Nephron progenitor cell (in vitro differentiated cells): Measurements from ENCODE around the gene ADSS2.

Experiments
- DNase-seq: peaks from one replicate; pipeline ENCODE4 v3.0.0; 2021
- H3K27ac Mint-ChIP-seq: 2 replicates; pipeline ENCODE4 v1.8.0; 2021; ENCODE audit warnings: mild to moderate bottlenecking, moderate library complexity, mixed read lengths
- H3K27me3 Mint-ChIP-seq: 2 replicates; pipeline ENCODE4 v1.8.0; 2021; ENCODE audit warnings: mild to moderate bottlenecking, low read depth, mixed read lengths; ENCODE audit not compliant: poor library complexity
- H3K36me3 Mint-ChIP-seq: 2 replicates; pipeline ENCODE4 v1.8.0; 2021; ENCODE audit warnings: low read depth, mixed read lengths
- H3K4me1 Mint-ChIP-seq: 2 replicates; pipeline ENCODE4 v1.8.0; 2021; ENCODE audit warnings: mixed read lengths
- H3K4me3 Mint-ChIP-seq: 2 replicates; pipeline ENCODE4 v1.8.0; 2021; ENCODE audit warnings: mild to moderate bottlenecking, moderate library complexity, mixed read lengths
- H3K9me3 Mint-ChIP-seq: 2 replicates; pipeline ENCODE4 v1.8.0; 2021; ENCODE audit warnings: mild to moderate bottlenecking, moderate library complexity, mixed read lengths
- TF ChIP-seq, protein P1 (sequence below): fragments of 200-600 bp; sonication (generic); IDR thresholded peaks from 2 replicates; pipeline ENCODE4 v1.5.0; 2021; ENCODE audit warnings: antibody characterized with exemption

Gene ADSS2

GRCh38 chr1:244393604-244394176 is 58.0 kb downstream of the ADSS2 start:
- H3K9me3 Mint-ChIP-seq, result peaks cover under 1% of the 10 kb centered on the region
- no peak for DNase-seq
- H3K27me3 Mint-ChIP-seq, result peaks cover 3% of the 10 kb centered on the region
- H3K4me1 Mint-ChIP-seq, result peaks cover 7% of the 10 kb centered on the region
- no peak overlapping the region for H3K4me3 Mint-ChIP-seq
- peaks cover 13% of the 10 kb centered on the region for H3K36me3 Mint-ChIP-seq
- no peak overlapping the region for H3K27ac Mint-ChIP-seq
- TF ChIP-seq, protein P1, sequence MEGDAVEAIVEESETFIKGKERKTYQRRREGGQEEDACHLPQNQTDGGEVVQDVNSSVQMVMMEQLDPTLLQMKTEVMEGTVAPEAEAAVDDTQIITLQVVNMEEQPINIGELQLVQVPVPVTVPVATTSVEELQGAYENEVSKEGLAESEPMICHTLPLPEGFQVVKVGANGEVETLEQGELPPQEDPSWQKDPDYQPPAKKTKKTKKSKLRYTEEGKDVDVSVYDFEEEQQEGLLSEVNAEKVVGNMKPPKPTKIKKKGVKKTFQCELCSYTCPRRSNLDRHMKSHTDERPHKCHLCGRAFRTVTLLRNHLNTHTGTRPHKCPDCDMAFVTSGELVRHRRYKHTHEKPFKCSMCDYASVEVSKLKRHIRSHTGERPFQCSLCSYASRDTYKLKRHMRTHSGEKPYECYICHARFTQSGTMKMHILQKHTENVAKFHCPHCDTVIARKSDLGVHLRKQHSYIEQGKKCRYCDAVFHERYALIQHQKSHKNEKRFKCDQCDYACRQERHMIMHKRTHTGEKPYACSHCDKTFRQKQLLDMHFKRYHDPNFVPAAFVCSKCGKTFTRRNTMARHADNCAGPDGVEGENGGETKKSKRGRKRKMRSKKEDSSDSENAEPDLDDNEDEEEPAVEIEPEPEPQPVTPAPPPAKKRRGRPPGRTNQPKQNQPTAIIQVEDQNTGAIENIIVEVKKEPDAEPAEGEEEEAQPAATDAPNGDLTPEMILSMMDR, result no peak

- peaks cover 12% of the 10 kb centered on the region for H3K4me1 Mint-ChIP-seq
- H3K36me3 Mint-ChIP-seq, result peaks cover 5% of the 10 kb centered on the region
- DNase-seq, result no peak
Observed at GRCh38 chr1:244391761-244392160, 59.9 kb downstream of the ADSS2 start.

DNA sequence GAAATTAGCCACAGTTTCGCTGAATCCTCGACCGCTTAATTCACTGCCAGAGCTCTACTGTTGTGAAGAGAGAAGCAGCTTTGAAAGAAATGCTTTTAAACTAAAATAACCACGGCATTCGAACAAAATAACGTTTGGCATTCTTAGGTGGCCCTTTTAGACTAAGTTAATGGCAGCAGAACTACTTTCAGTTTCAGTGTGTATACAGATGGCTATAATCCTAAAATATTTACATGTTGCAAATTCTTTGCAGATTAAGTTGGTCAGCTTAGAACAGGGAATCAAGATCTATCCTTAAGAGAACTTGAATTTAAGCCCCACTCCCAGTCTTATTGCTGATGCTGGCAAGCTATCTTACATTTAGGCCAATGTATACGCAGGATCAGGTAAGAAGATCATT is 62.7 kb downstream of the ADSS2 start:
- H3K27me3 Mint-ChIP-seq, result no peaks in the 10 kb centered on the region
- H3K36me3 Mint-ChIP-seq, result peaks cover 4% of the 10 kb centered on the region
- TF ChIP-seq, protein P1, result no peak
- no peaks in the 10 kb centered on the region for H3K9me3 Mint-ChIP-seq
- peaks cover 9% of the 10 kb centered on the region for H3K4me1 Mint-ChIP-seq
- H3K4me3 Mint-ChIP-seq, result no peak overlapping the region
- no peak for DNase-seq
- H3K27ac Mint-ChIP-seq, result no peak overlapping the region

More at GRCh38 chr1:244391761-244392160, 59.9 kb downstream of the ADSS2 start:
- no peaks in the 10 kb centered on the region for H3K27me3 Mint-ChIP-seq
- no peak overlapping the region for H3K27ac Mint-ChIP-seq
- TF ChIP-seq, protein P1, result no peak
- H3K9me3 Mint-ChIP-seq, result no peaks in the 10 kb centered on the region
- H3K4me3 Mint-ChIP-seq, result no peak overlapping the region

DNA sequence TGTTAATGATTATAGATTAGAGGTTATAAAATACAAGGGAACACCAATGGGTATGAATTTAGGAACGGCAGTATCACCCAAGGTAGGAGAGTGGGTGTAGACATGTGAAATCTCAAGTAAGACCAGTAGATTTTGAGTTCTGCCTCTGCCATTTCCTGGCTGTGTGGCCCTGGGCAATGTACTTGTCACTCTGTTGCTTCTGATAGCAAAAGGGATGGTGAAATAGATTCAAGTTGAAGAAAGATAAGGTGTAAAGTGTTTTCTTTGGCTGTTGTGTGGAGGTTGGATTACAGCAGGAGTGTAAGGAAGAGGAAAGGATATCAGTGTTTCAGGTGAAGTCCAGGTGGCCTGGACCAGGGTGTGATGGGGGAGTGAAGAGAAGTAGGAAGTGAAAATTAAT is 64.3 kb downstream of the ADSS2 start:
- H3K4me3 Mint-ChIP-seq, result no peak overlapping the region
- no peak for DNase-seq
- H3K27me3 Mint-ChIP-seq, result no peaks in the 10 kb centered on the region
- TF ChIP-seq, protein P1, result no peak
- H3K4me1 Mint-ChIP-seq, result peaks cover 5% of the 10 kb centered on the region
- H3K9me3 Mint-ChIP-seq, result no peaks in the 10 kb centered on the region
- peaks cover 9% of the 10 kb centered on the region for H3K36me3 Mint-ChIP-seq
- H3K27ac Mint-ChIP-seq, result no peak overlapping the region

DNA sequence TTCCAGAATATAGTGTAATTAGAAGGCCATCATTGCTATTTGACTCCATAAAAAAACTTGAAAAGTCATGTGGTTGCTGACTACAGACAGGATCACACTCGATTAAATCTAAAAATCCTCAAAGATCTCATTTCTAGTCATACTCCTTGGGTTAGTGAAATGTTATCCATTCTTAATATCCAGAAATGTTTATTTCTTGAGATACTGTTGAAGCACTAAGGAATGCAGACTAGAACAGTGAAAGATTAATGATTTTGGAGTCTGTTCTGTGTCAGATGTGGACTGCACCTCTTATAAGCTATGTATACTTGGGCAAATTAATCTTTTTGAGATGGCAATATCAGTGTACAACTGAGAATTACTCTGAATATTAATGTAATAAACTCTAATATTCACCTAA is 65.1 kb downstream of the ADSS2 start:
- Mint-ChIP-seq H3K27ac (no peak overlapping the region), H3K36me3 (peaks cover 5% of the 10 kb centered on the region), H3K27me3 (no peaks in the 10 kb centered on the region), H3K9me3 (no peaks in the 10 kb centered on the region), H3K4me3 (no peak overlapping the region), H3K4me1 (peaks cover 5% of the 10 kb centered on the region)
- DNase-seq, result no peak
- TF ChIP-seq, protein P1, result no peak

- Mint-ChIP-seq H3K36me3 (peaks cover 5% of the 10 kb centered on the region), H3K27me3 (peaks cover 3% of the 10 kb centered on the region), H3K9me3 (no peaks in the 10 kb centered on the region), H3K27ac (no peak overlapping the region), H3K4me3 (no peak overlapping the region), H3K4me1 (peaks cover 5% of the 10 kb centered on the region)
- no peak for DNase-seq
- TF ChIP-seq, protein P1, result no peak
Observed at GRCh38 chr1:244384066-244384465, 67.6 kb downstream of the ADSS2 start.
